Fibroblast of lung (primary cell): ENCODE measurements around the gene NR2C2. TPM values are rescaled to one million over a fixed set of nuclear protein-coding genes. Genes with fewer than 3 reads are reported as not detected.

ENCODE experiments used
- DNase-seq, 2 donors: peaks; one replicate each; pipeline versions ENCODE4 v3.0.0 to v3.0.0-alpha.2; 2010; ENCODE audit warnings: low read depth in 2 of 2
- H2AFZ ChIP-seq: 2 replicates; pipeline ENCODE4 v1.5.1; 2012; ENCODE audit warnings: low read length, control low read depth, inconsistent platforms
- H3K27ac ChIP-seq: 2 replicates; pipeline ENCODE4 v1.5.1; 2011; ENCODE audit warnings: low read length, control low read depth; ENCODE audit not compliant: insufficient read depth
- H3K27me3 ChIP-seq: 2 replicates; pipeline ENCODE4 v1.5.1; 2011; ENCODE audit warnings: mild to moderate bottlenecking, low read length; ENCODE audit not compliant: control insufficient read depth, insufficient read depth
- H3K36me3 ChIP-seq: 2 replicates; pipeline ENCODE4 v1.5.1; 2011; ENCODE audit warnings: low read length; ENCODE audit not compliant: control insufficient read depth, insufficient read depth
- H3K4me1 ChIP-seq: 2 replicates; pipeline ENCODE4 v1.5.1; 2011; ENCODE audit warnings: low read length; ENCODE audit not compliant: control insufficient read depth, insufficient read depth; ENCODE audit errors: extremely low read depth
- H3K4me2 ChIP-seq: 2 replicates; pipeline ENCODE4 v1.5.1; 2011; ENCODE audit warnings: low read length, control low read depth; ENCODE audit not compliant: insufficient read depth; ENCODE audit errors: extremely low read depth
- H3K4me3 ChIP-seq, 4 experiments: fragments of 200-600 bp in 1 of 4; sonication (generic) in 1 of 4; replicated peaks in 1 of 4; 2 replicates each; pipeline ENCODE4 v1.5.1; 2011 to 2016; ENCODE audit warnings: low read length in 4 of 4, low read depth in 3 of 4, mild to moderate bottlenecking in 3 of 4, control low read depth in 2 of 4, inconsistent platforms in 1 of 4, mixed read lengths in 1 of 4; ENCODE audit not compliant: insufficient read depth in 1 of 4; ENCODE audit errors: control extremely low read depth in 1 of 4
- H3K79me2 ChIP-seq: 2 replicates; pipeline ENCODE4 v1.5.1; 2012; ENCODE audit warnings: mild to moderate bottlenecking, low read length, inconsistent platforms; ENCODE audit not compliant: control insufficient read depth, insufficient read depth
- H3K9ac ChIP-seq: 2 replicates; pipeline ENCODE4 v1.5.1; 2011; ENCODE audit warnings: mild to moderate bottlenecking, low read length, control low read depth; ENCODE audit not compliant: insufficient read depth
- H3K9me3 ChIP-seq: 2 replicates; pipeline ENCODE4 v1.5.1; 2012; ENCODE audit warnings: low read depth, low read length; ENCODE audit not compliant: control insufficient read depth, insufficient read depth
- H4K20me1 ChIP-seq: 2 replicates; pipeline ENCODE4 v1.5.1; 2011; ENCODE audit warnings: low read length; ENCODE audit not compliant: control insufficient read depth, insufficient read depth; ENCODE audit errors: extremely low read depth
- EZH2 ChIP-seq: IDR thresholded peaks from 2 replicates; pipeline ENCODE4 v1.5.1; 2012; ENCODE audit warnings: low read length, control low read depth, mild to moderate bottlenecking; ENCODE audit errors: missing control alignments
- polyA plus RNA-seq, 2 donors: library from polyadenylated mRNA; depleted of rRNA in 1 of 2; stranded (reverse) in 1 of 2; unstranded in 1 of 2; fragments of >200 nt; gene quantifications; 2 replicates each; pipeline ENCODE4 v1.2.1, GENCODE V29; 2011 to 2012; ENCODE audit warnings: missing spikeins in 1 of 2
- total RNA-seq: library from RNA; depleted of rRNA; stranded (reverse); fragments of >200 nt; gene quantifications from 2 replicates; pipeline ENCODE4 v1.2.1, GENCODE V29; 2014
- TF ChIP-seq, protein P1 (sequence below), 2 donors: IDR thresholded peaks in 1 of 2; conservative IDR thresholded peaks in 1 of 2; 1 replicate in 1 of 2; 2 replicates in 1 of 2; pipeline ENCODE4 v1.5.1; 2011 to 2012; ENCODE audit warnings: low read length in 2 of 2, control low read depth in 1 of 2, inconsistent platforms in 1 of 2, low read depth in 1 of 2, mild to moderate bottlenecking in 1 of 2

Gene NR2C2
- total and polyA plus RNA-seq, 2 donors (not counting 1 experiment from before 2014, with no cell fraction given), result 15.0 to 27.9 TPM

DNA sequence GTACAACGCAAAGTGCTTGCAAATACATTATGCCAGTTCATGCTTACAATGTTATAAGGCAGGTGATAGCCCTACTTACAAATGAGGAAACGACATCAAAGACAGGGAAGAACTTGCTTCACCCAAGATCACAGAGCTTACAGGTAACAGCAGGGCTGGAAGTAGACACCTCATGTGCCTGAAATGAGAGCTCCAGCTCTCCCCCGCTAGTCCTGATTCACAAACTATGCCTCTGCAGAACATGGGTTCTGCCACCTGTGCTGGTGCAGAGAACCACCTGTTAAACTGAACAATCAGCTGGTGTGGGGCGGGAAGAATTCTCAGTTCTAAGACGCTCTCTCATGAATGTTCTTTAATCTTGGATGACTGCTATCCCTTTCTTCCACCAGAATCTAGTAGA, 144.2 kb downstream of the NR2C2 start:
- no peak overlapping the region for H3K4me3 ChIP-seq
- H3K27me3 ChIP-seq, result no peaks in the 10 kb centered on the region
- peaks cover 10% of the 10 kb centered on the region for H3K36me3 ChIP-seq
- H3K9me3 ChIP-seq, result no peaks in the 10 kb centered on the region
- no peak overlapping the region for H3K4me2 ChIP-seq
- H4K20me1 ChIP-seq, result no peaks in the 10 kb centered on the region
- no peak overlapping the region for H3K9ac ChIP-seq
- H2AFZ ChIP-seq, result no peak overlapping the region
- DNase-seq, result no peak
- no peak overlapping the region for H3K27ac ChIP-seq
- no peaks in the 10 kb centered on the region for H3K4me1 ChIP-seq
- no peak for TF ChIP-seq EZH2
- TF ChIP-seq, protein P1, sequence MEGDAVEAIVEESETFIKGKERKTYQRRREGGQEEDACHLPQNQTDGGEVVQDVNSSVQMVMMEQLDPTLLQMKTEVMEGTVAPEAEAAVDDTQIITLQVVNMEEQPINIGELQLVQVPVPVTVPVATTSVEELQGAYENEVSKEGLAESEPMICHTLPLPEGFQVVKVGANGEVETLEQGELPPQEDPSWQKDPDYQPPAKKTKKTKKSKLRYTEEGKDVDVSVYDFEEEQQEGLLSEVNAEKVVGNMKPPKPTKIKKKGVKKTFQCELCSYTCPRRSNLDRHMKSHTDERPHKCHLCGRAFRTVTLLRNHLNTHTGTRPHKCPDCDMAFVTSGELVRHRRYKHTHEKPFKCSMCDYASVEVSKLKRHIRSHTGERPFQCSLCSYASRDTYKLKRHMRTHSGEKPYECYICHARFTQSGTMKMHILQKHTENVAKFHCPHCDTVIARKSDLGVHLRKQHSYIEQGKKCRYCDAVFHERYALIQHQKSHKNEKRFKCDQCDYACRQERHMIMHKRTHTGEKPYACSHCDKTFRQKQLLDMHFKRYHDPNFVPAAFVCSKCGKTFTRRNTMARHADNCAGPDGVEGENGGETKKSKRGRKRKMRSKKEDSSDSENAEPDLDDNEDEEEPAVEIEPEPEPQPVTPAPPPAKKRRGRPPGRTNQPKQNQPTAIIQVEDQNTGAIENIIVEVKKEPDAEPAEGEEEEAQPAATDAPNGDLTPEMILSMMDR (conservative IDR thresholded peaks at IDR 0.05 in 1 of 2, IDR thresholded peaks at IDR 0.05 in 1 of 2; ENCODE audit: low read depth in 1 of 2, low read length in 2 of 2), result no peak
- H3K79me2 ChIP-seq, result peaks cover 4% of the 10 kb centered on the region

DNA sequence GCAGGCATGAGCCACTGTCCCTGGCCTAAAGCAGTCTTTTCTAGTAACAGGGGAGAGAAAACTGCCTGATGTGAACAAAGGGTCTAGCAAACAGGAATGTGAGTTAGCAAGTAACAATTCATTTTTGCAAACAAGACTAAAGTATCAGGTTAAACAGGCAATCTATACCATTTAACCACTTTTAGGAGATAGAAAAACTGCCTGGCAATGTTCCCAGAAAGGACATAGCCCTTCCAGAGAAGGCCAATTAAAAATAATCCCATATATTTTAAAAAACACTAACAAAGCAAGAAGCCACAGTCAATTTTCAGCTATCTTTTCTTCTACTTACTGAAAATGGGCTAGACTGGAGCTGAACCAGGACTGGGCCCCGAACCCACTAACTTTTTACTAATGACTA, 145.3 kb downstream of the NR2C2 start:
- Histone ChIP-seq H3K79me2 (peaks cover 12% of the 10 kb centered on the region), H3K27ac (no peak overlapping the region), H3K36me3 (peaks cover 10% of the 10 kb centered on the region), H3K4me3 (no peak overlapping the region), H3K4me2 (no peak overlapping the region), H3K9ac (no peak overlapping the region), H3K4me1 (no peaks in the 10 kb centered on the region), H3K27me3 (no peaks in the 10 kb centered on the region), H3K9me3 (no peaks in the 10 kb centered on the region), H4K20me1 (no peaks in the 10 kb centered on the region), H2AFZ (no peak overlapping the region)
- TF ChIP-seq, protein P1 (conservative IDR thresholded peaks at IDR 0.05 in 1 of 2, IDR thresholded peaks at IDR 0.05 in 1 of 2; ENCODE audit: low read depth in 1 of 2, low read length in 2 of 2), result no peak
- no peak for TF ChIP-seq EZH2
- DNase-seq, result no peak

DNA sequence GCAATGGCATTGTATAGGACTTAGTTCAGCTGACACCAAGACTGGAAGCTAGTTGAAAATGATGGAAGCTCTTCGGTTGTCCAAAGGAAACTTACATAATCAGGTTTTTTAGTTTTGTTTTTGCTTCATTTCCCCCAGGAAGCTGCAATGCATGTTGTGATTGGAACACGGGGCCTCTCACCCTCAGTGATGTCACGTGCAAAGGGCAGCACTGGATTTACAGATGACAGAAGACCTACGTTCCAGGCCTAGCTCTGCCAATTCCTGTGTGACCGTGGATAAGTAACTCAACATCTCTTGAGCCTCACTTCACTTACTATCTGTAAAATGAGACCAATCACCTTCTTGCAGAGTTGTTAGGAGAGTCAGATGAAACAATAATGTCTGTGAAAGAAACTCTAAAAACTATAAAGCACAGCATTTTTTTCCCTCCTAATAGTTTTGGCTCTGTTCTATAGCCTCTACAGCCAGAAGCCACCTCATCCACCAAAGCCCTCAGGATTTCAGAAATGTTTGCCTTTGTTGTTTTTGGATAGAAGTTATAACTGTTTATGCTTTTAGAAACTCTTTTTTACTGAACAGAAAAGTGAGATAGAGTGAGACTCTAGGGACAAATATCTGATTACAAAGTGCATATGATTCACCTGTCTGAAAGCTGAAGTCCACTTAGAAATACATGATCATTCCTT, 146.9 kb downstream of the NR2C2 start:
- DNase-seq, result no peak
- H3K36me3 ChIP-seq, result peaks cover 10% of the 10 kb centered on the region

More for the DNA sequence above, 146.9 kb downstream of the NR2C2 start:
- Histone ChIP-seq H3K27me3 (no peaks in the 10 kb centered on the region), H3K27ac (no peak overlapping the region), H3K4me2 (no peak overlapping the region), H3K4me1 (peaks cover under 1% of the 10 kb centered on the region), H2AFZ (no peak overlapping the region), H3K9ac (no peak overlapping the region), H4K20me1 (no peaks in the 10 kb centered on the region), H3K79me2 (peaks cover 23% of the 10 kb centered on the region), H3K9me3 (no peaks in the 10 kb centered on the region), H3K4me3 (no peak overlapping the region)
- TF ChIP-seq EZH2, result no peak
- TF ChIP-seq, protein P1 (conservative IDR thresholded peaks at IDR 0.05 in 1 of 2, IDR thresholded peaks at IDR 0.05 in 1 of 2; ENCODE audit: low read depth in 1 of 2, low read length in 2 of 2), result no peak
